Mesenchymal stem cell (in vitro differentiated cells and primary cell): ENCODE measurements around the gene TRAF2.

Experiments
- DNase-seq: peaks from one replicate; pipeline ENCODE4 v3.0.0-alpha.2; 2013
- H2AFZ ChIP-seq: one replicate; pipeline ENCODE4 v1.6.1; 2013; ENCODE audit warnings: low read depth, mild to moderate bottlenecking, control low read depth, inconsistent platforms, low read length, moderate library complexity
- H2AK5ac ChIP-seq: 2 replicates; pipeline ENCODE4 v1.6.1; 2013; ENCODE audit warnings: low read length, moderate library complexity, mild to moderate bottlenecking, inconsistent platforms; ENCODE audit not compliant: severe bottlenecking
- H2BK120ac ChIP-seq: one replicate; pipeline ENCODE4 v1.6.1; 2013; ENCODE audit warnings: low read depth, mild to moderate bottlenecking, inconsistent platforms, low read length, moderate library complexity
- H2BK12ac ChIP-seq, 2 experiments: one replicate each; pipeline ENCODE4 v1.6.1; 2013; ENCODE audit warnings: inconsistent platforms in 2 of 2, low read length in 2 of 2, mild to moderate bottlenecking in 2 of 2, moderate library complexity in 2 of 2, control low read depth in 1 of 2
- H2BK15ac ChIP-seq: one replicate; pipeline ENCODE4 v1.6.1; 2013; ENCODE audit warnings: mild to moderate bottlenecking, low read depth, inconsistent platforms; ENCODE audit not compliant: poor library complexity, severe bottlenecking
- H2BK5ac ChIP-seq: 2 replicates; pipeline ENCODE4 v1.6.1; 2013; ENCODE audit warnings: low read depth, mild to moderate bottlenecking, low read length, control low read depth, inconsistent platforms; ENCODE audit not compliant: poor library complexity, severe bottlenecking
- H3K14ac ChIP-seq, 2 experiments: one replicate each; pipeline ENCODE4 v1.6.1; 2013; ENCODE audit warnings: inconsistent platforms in 2 of 2, low read length in 2 of 2, control low read depth in 1 of 2, mild to moderate bottlenecking in 1 of 2, moderate library complexity in 1 of 2
- H3K18ac ChIP-seq, 2 experiments: one replicate each; pipeline ENCODE4 v1.6.1; 2013; ENCODE audit warnings: inconsistent platforms in 2 of 2, low read length in 2 of 2, control low read depth in 1 of 2, low read depth in 1 of 2, mild to moderate bottlenecking in 1 of 2
- H3K23ac ChIP-seq, 2 experiments: one replicate each; pipeline ENCODE4 v1.6.1; 2013; ENCODE audit warnings: inconsistent platforms in 2 of 2, low read length in 2 of 2, mild to moderate bottlenecking in 2 of 2, moderate library complexity in 2 of 2, control low read depth in 1 of 2
- H3K27ac ChIP-seq: 2 replicates; pipeline ENCODE4 v1.5.1; 2013; ENCODE audit warnings: mild to moderate bottlenecking, moderate library complexity, low read length, control low read depth, inconsistent platforms; ENCODE audit not compliant: poor library complexity, severe bottlenecking
- H3K27me3 ChIP-seq, 2 experiments: 2 replicates each; pipeline versions ENCODE4 v1.6.1 to v1.7.0; 2013; ENCODE audit warnings: low read length in 2 of 2, mild to moderate bottlenecking in 2 of 2, moderate library complexity in 2 of 2, control low read depth in 1 of 2, inconsistent platforms in 1 of 2; ENCODE audit not compliant: control insufficient read depth in 1 of 2, insufficient read depth in 1 of 2
- H3K36me3 ChIP-seq, 2 experiments: 2 replicates each; pipeline versions ENCODE4 v1.6.1 to v1.7.0; 2013; ENCODE audit warnings: low read length in 2 of 2, control low read depth in 1 of 2, inconsistent platforms in 1 of 2, low read depth in 1 of 2, mild to moderate bottlenecking in 1 of 2; ENCODE audit not compliant: insufficient read depth in 2 of 2, control insufficient read depth in 1 of 2
- H3K4ac ChIP-seq, 2 experiments: one replicate each; pipeline ENCODE4 v1.6.1; 2013; ENCODE audit warnings: inconsistent platforms in 2 of 2, low read length in 2 of 2, mild to moderate bottlenecking in 2 of 2, moderate library complexity in 2 of 2, control low read depth in 1 of 2, low read depth in 1 of 2
- H3K4me1 ChIP-seq: 2 replicates; pipeline ENCODE4 v1.6.1; 2013; ENCODE audit warnings: low read depth, low read length, control low read depth; ENCODE audit not compliant: control insufficient read depth, insufficient read depth
- H3K4me2 ChIP-seq: 2 replicates; pipeline ENCODE4 v1.6.1; 2013; ENCODE audit warnings: low read length, mild to moderate bottlenecking, inconsistent platforms; ENCODE audit not compliant: poor library complexity, severe bottlenecking
- H3K4me3 ChIP-seq, 2 experiments: 2 replicates each; pipeline versions ENCODE4 v1.5.1 to v1.7.0; 2013; ENCODE audit warnings: low read length in 2 of 2, mild to moderate bottlenecking in 2 of 2, control low read depth in 1 of 2, low read depth in 1 of 2; ENCODE audit not compliant: insufficient read depth in 1 of 2
- H3K79me1 ChIP-seq: replicated peaks from 2 replicates; pipeline ENCODE4 v1.6.1; 2013; ENCODE audit warnings: mild to moderate bottlenecking, control low read depth, low read length, inconsistent platforms; ENCODE audit not compliant: poor library complexity, severe bottlenecking
- H3K9ac ChIP-seq: 2 replicates; pipeline ENCODE4 v1.7.0; 2013; ENCODE audit warnings: mild to moderate bottlenecking, low read length, moderate library complexity
- H3K9me3 ChIP-seq: 2 replicates; pipeline ENCODE4 v1.7.0; 2013; ENCODE audit warnings: mild to moderate bottlenecking, low read length; ENCODE audit not compliant: control insufficient read depth
- H4K8ac ChIP-seq: one replicate; pipeline ENCODE4 v1.6.1; 2013; ENCODE audit warnings: inconsistent platforms, mild to moderate bottlenecking, low read length, moderate library complexity
- H4K91ac ChIP-seq: one replicate; pipeline ENCODE4 v1.6.1; 2013; ENCODE audit warnings: mild to moderate bottlenecking, low read length, inconsistent platforms
- WGBS: methylation state at CpG from one replicate; pipeline ENCODE4 v1.1.7; 2013; ENCODE audit warnings: mixed read lengths; 5-methylcytosine and 5-hydroxymethylcytosine counted together

Gene TRAF2

GRCh38 chr9:136845465-136846260 is 40.7 kb upstream of the TRAF2 start:
- DNase-seq = no peak
- Histone ChIP-seq H3K23ac (no peak overlapping the region), H4K8ac (peak overlapping the region; percentile 14), H2BK5ac (no peak overlapping the region), H3K27ac (no peak overlapping the region), H3K4me2 (no peak overlapping the region), H2BK15ac (no peak overlapping the region), H3K4me1 (peaks cover 52% of the 10 kb centered on the region), H3K36me3 (peaks cover 0 to 45% of the 10 kb centered on the region in 2 experiments), H2BK120ac (no peak overlapping the region), H2AFZ (no peak overlapping the region), H2BK12ac (no peak overlapping the region), H3K9ac (no peak overlapping the region), H3K79me1 (peaks cover 17% of the 10 kb centered on the region), H3K18ac (no peak overlapping the region), H3K9me3 (no peaks in the 10 kb centered on the region), H3K27me3 (peaks cover 0 to 22% of the 10 kb centered on the region in 2 experiments), H2AK5ac (no peak overlapping the region), H4K91ac (no peak overlapping the region), H3K14ac (no peak overlapping the region), H3K4ac (no peak overlapping the region), H3K4me3 (no peak overlapping the region)
- WGBS = 90% methylated on average over 100 of the region's 102 CpGs

- Histone ChIP-seq H3K9ac (no peak overlapping the region), H3K79me1 (peaks cover 24% of the 10 kb centered on the region), H3K27ac (no peak overlapping the region), H2BK120ac (no peak overlapping the region), H3K4me2 (no peak overlapping the region), H4K91ac (peak overlapping the region; percentile 70), H2BK12ac (peak overlapping the region in 1 of 2 experiments; percentile 52), H3K4me3 (peak overlapping the region in 1 of 2 experiments; percentile 35), H4K8ac (peak overlapping the region; percentile 78), H3K18ac (peak overlapping the region; percentile 79 to 96), H3K14ac (peak overlapping the region in 1 of 2 experiments; percentile 77), H3K36me3 (peaks cover 0 to 52% of the 10 kb centered on the region in 2 experiments), H3K27me3 (peaks cover 0 to 22% of the 10 kb centered on the region in 2 experiments), H3K9me3 (no peaks in the 10 kb centered on the region), H3K23ac (peak overlapping the region in 1 of 2 experiments; percentile 86), H2BK5ac (no peak overlapping the region), H3K4me1 (peaks cover 52% of the 10 kb centered on the region), H2BK15ac (no peak overlapping the region), H3K4ac (peak overlapping the region; percentile 60 to 76), H2AFZ (no peak overlapping the region), H2AK5ac (no peak overlapping the region)
- WGBS = 20% methylated on average over 77 of the region's 98 CpGs
- DNase-seq = no peak
Measured at GRCh38 chr9:136846376-136847087, 39.8 kb upstream of the TRAF2 start.

- Histone ChIP-seq H4K91ac (peak overlapping the region; percentile 70), H3K27ac (peak overlapping the region; percentile 29), H3K4ac (peak overlapping the region in 1 of 2 experiments; percentile 81), H3K9me3 (no peaks in the 10 kb centered on the region), H3K27me3 (peaks cover 0 to 22% of the 10 kb centered on the region in 2 experiments), H2BK5ac (no peak overlapping the region), H3K14ac (peak overlapping the region in 1 of 2 experiments; percentile 98), H2AK5ac (peak overlapping the region; percentile 32), H2AFZ (no peak overlapping the region), H2BK15ac (peak overlapping the region; percentile 55), H3K18ac (peak overlapping the region; percentile 94 to 96), H3K4me2 (peak overlapping the region; percentile 89), H3K4me3 (peak overlapping the region; percentile 65 to 96), H3K4me1 (peaks cover 52% of the 10 kb centered on the region), H3K79me1 (peaks cover 26% of the 10 kb centered on the region), H4K8ac (peak overlapping the region; percentile 78), H2BK12ac (peak overlapping the region; percentile 38 to 52), H2BK120ac (peak overlapping the region; percentile 69), H3K9ac (peak overlapping the region; percentile 91), H3K36me3 (peaks cover 0 to 57% of the 10 kb centered on the region in 2 experiments), H3K23ac (peak overlapping the region in 1 of 2 experiments; percentile 14)
- WGBS = 3% methylated on average over 48 of the region's 75 CpGs
- DNase-seq = peak; percentile 87
Measured at GRCh38 chr9:136847088-136847825, 39.1 kb upstream of the TRAF2 start.
